H54 (cell line): ENCODE results near the gene CSAD.
"Not testable (repeated sequence)": the region's sequence is repeated elsewhere in the genome, so short reads cannot be mapped to it uniquely, and the experiment has no call there.

Experiments
- DNase-seq: peaks from one replicate; pipeline ENCODE4 v3.0.0; 2011; ENCODE audit warnings: low spot score, mixed read lengths; ENCODE audit not compliant: insufficient read length
- FAIRE-seq: peaks from 3 replicates; lab custom pipeline; 2011; peaks lifted over from hg19 to GRCh38; lab: Jason Lieb, UNC
- POLR2A ChIP-seq: IDR thresholded peaks from 2 replicates; pipeline ENCODE4 v1.6.1; 2011; ENCODE audit warnings: low read depth, mild to moderate bottlenecking, low read length

Gene CSAD

GRCh38 chr12:53212931-53213330, 32.2 kb upstream of the CSAD start:
- DNase-seq (no peak), FAIRE-seq (no peak)
- TF ChIP-seq POLR2A, result no peak

- no peak for DNase-seq
- no peak for FAIRE-seq
- TF ChIP-seq POLR2A, result no peak
Measured at GRCh38 chr12:53211476-53212381, 31.0 kb upstream of the CSAD start.

- FAIRE-seq (no peak), DNase-seq (no peak)
- TF ChIP-seq POLR2A, result no peak
Measured at GRCh38 chr12:53210843-53211242, 30.1 kb upstream of the CSAD start.

GRCh38 chr12:53208877-53209463, 28.2 kb upstream of the CSAD start:
- no peak for TF ChIP-seq POLR2A
- DNase-seq (no peak), FAIRE-seq (no peak)

- FAIRE-seq (no peak), DNase-seq (no peak)
- TF ChIP-seq POLR2A, result no peak
Measured at GRCh38 chr12:53208435-53208834, 27.7 kb upstream of the CSAD start.

GRCh38 chr12:53207042-53207441, 26.3 kb upstream of the CSAD start, which contains the start of gene ITGB7:
Gene ITGB7 (minus strand): TSS chr12:53207251. CDS start chr12:53200443, 6,808 bp downstream.
- TF ChIP-seq POLR2A, result no peak
- DNase-seq (no peak), FAIRE-seq (no peak)

GRCh38 chr12:53205747-53206419, 25.2 kb upstream of the CSAD start:
- peak; percentile 61 for FAIRE-seq
- peak; percentile 95 for DNase-seq
- no peak for TF ChIP-seq POLR2A

- no peak for DNase-seq
- no peak for FAIRE-seq
- TF ChIP-seq POLR2A, result no peak
Measured at GRCh38 chr12:53204351-53204750, 23.6 kb upstream of the CSAD start.

GRCh38 chr12:53202316-53202715, 21.6 kb upstream of the CSAD start:
- not testable (repeated sequence) for FAIRE-seq, DNase-seq

GRCh38 chr12:53201639-53202038, 20.9 kb upstream of the CSAD start:
- DNase-seq (no peak), FAIRE-seq (no peak)

GRCh38 chr12:53201177-53201541, 20.4 kb upstream of the CSAD start:
- no peak for TF ChIP-seq POLR2A

More at GRCh38 chr12:53201639-53202038, 20.9 kb upstream of the CSAD start:
- no peak for TF ChIP-seq POLR2A

GRCh38 chr12:53200458-53201176, 19.9 kb upstream of the CSAD start:
- DNase-seq (no peak), FAIRE-seq (no peak)
- TF ChIP-seq POLR2A, result no peak

More at GRCh38 chr12:53201177-53201541, 20.4 kb upstream of the CSAD start:
- FAIRE-seq (no peak), DNase-seq (no peak)

GRCh38 chr12:53200107-53200457, 19.4 kb upstream of the CSAD start:
- DNase-seq (no peak), FAIRE-seq (no peak)
- TF ChIP-seq POLR2A, result no peak
